Heart left ventricle (tissue), 16 donors: ENCODE measurements around the gene ATXN7. TPM values are rescaled to one million over a fixed set of nuclear protein-coding genes. Genes with fewer than 3 reads are reported as not detected.

ENCODE experiments used
- ATAC-seq, 4 donors: fragments of 200-7000 bp; cut with Tn5 transposase; one replicate each; pipeline ENCODE4 v1.9.1; 2020 to 2022; ENCODE audit warnings: moderate library complexity in 4 of 4, mild to moderate bottlenecking in 3 of 4, moderate number of reproducible peaks in 1 of 4
- DNase-seq, 5 donors: peaks; one replicate each; pipeline ENCODE4 v3.0.0-alpha.2; 2020
- H3K27ac ChIP-seq, 12 donors: fragments of 200-600 bp; sonication (generic) in 4 of 12; one replicate each; pipeline versions ENCODE4 v1.5.0 to v1.8.0; 2016 to 2022; ENCODE audit warnings: mild to moderate bottlenecking in 2 of 12
- H3K27me3 ChIP-seq, 9 donors: fragments of 200-600 bp; sonication (generic) in 2 of 9; one replicate each; pipeline versions ENCODE4 v1.5.1 to v1.8.0; 2016 to 2022; ENCODE audit warnings: mild to moderate bottlenecking in 3 of 9
- H3K36me3 ChIP-seq, 9 donors: fragments of 200-600 bp; sonication (generic) in 2 of 9; one replicate each; pipeline versions ENCODE4 v1.5.0 to v1.8.0; 2018 to 2022; ENCODE audit warnings: mild to moderate bottlenecking in 2 of 9
- H3K4me1 ChIP-seq, 12 donors: fragments of 200-600 bp; sonication (generic) in 4 of 12; one replicate each; pipeline versions ENCODE4 v1.5.0 to v1.8.0; 2016 to 2022; ENCODE audit warnings: mild to moderate bottlenecking in 3 of 12
- H3K4me3 ChIP-seq, 12 donors: fragments of 200-600 bp; sonication (generic) in 4 of 12; one replicate each; pipeline versions ENCODE4 v1.5.0 to v1.8.0; 2017 to 2022; ENCODE audit warnings: mild to moderate bottlenecking in 9 of 12, moderate library complexity in 4 of 12
- H3K9me3 ChIP-seq, 12 donors: fragments of 200-600 bp; sonication (generic) in 4 of 12; one replicate each; pipeline versions ENCODE4 v1.5.0 to v1.8.0; 2016 to 2022; ENCODE audit warnings: mild to moderate bottlenecking in 1 of 12
- POLR2A ChIP-seq, 2 donors: fragments of 450-650 bp; IDR thresholded peaks; one replicate each; pipeline ENCODE4 v1.6.1; 2017; ENCODE audit warnings: antibody characterized with exemption in 2 of 2, mild to moderate bottlenecking in 2 of 2, moderate library complexity in 2 of 2
- WGBS, 4 donors: extraction: QIAGEN DNeasy Blood & Tissue Kit in 2 of 4; methylation state at CpG; one replicate each; pipeline versions ENCODE4 v1.1.5 to v1.1.7; 2013 to 2018; 5-methylcytosine and 5-hydroxymethylcytosine counted together
- intact Hi-C, 10 donors: fragments of 100-400 bp; cut with DNase I; formaldehyde crosslinking; loops; one replicate each; pipeline versions ENCODE4 v1.11.1 to v1.14.2; 2022
- polyA plus RNA-seq, 2 donors: library from polyadenylated mRNA; stranded (reverse); fragments of 200-250 nt; gene quantifications; one replicate each; pipeline ENCODE4 v1.2.3, GENCODE V29; 2013
- total RNA-seq, 9 donors: library from RNA; depleted of rRNA in 2 of 9; stranded (reverse); fragments of >200 nt in 2 of 9; fragmentation: NEBNext Ultra II Directional in 3 of 9; extraction: Animal tissue kit (Norgen Biotek cat#: 25700) in 3 of 9; gene quantifications; one replicate each; pipeline versions ENCODE4 v1.1.0 to v1.2.4, GENCODE V29; 2016 to 2023
- TF ChIP-seq, protein P1 (sequence below), 12 donors: fragments of 200-600 bp; sonication (generic) in 4 of 12; IDR thresholded peaks; one replicate each; pipeline versions ENCODE4 v1.5.0 to v1.8.0; 2018 to 2022; ENCODE audit warnings: antibody characterized with exemption in 12 of 12, mild to moderate bottlenecking in 5 of 12
- donor health status: ischemic (EF 13 %, LVEDD 7.1; RV severe dilation, severe dysfunction).
- donor health status: healthy with polysubstance abuse.
- donor health status: DM: no; HTN: yes; CAD: no.
- donor health status: DM: no; HTN: no; CAD: no.
- donor health status: ischemic (EF 25% LVEDD 6.9; RV normal size, moderate dysfunction).
- donor health status: ischemic (EF 25% LVEDD 5.7; RV mildly dilated, moderate dysfunction).
- donor health status: healthy.
- donor health status: DM: yes; HTN: yes; CAD: no.
- donor health status: ischemic (EF 35%, LVEDD 5.7; RV mildly dilated, moderate dysfunction).
- donor health status: nonischemic (EF 11% LVEDD 7.7; RV severe dilation, severe dysfunction).
- donor health status: DM: yes; HTN: yes; CAD: no.
- donor health status: PGD.
- donor health status: ischemic (EF 29% LVEDD 5.4; RV normal size, mild dysfunction).
- donor health status: nonischemic (EF 23%, LVEDD 6.1; RV moderate dilation, normal function).

Gene ATXN7
- total and polyA plus RNA-seq, 11 donors = 4.5 to 31.4 (median 16.7) TPM

- intact Hi-C loops = no loop called here
- H3K36me3 ChIP-seq = no peaks in the 10 kb centered on the region
- H3K27me3 ChIP-seq = no peaks in the 10 kb centered on the region
- WGBS, 4 donors = 51 to 73% (median 65%) methylated on average over 1 of the region's 1 CpG
- ATAC-seq = no peak
- no peak for DNase-seq
- H3K4me1 ChIP-seq = peaks cover 0 to 8% (median 0%) of the 10 kb centered on the region in 12 donors
- H3K4me3 ChIP-seq = no peak overlapping the region
- TF ChIP-seq, protein P1, sequence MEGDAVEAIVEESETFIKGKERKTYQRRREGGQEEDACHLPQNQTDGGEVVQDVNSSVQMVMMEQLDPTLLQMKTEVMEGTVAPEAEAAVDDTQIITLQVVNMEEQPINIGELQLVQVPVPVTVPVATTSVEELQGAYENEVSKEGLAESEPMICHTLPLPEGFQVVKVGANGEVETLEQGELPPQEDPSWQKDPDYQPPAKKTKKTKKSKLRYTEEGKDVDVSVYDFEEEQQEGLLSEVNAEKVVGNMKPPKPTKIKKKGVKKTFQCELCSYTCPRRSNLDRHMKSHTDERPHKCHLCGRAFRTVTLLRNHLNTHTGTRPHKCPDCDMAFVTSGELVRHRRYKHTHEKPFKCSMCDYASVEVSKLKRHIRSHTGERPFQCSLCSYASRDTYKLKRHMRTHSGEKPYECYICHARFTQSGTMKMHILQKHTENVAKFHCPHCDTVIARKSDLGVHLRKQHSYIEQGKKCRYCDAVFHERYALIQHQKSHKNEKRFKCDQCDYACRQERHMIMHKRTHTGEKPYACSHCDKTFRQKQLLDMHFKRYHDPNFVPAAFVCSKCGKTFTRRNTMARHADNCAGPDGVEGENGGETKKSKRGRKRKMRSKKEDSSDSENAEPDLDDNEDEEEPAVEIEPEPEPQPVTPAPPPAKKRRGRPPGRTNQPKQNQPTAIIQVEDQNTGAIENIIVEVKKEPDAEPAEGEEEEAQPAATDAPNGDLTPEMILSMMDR (IDR thresholded peaks at IDR 0.05) = no peak
- no peak for TF ChIP-seq POLR2A (IDR thresholded peaks at IDR 0.05)
- H3K9me3 ChIP-seq = no peaks in the 10 kb centered on the region
- H3K27ac ChIP-seq = no peak overlapping the region
Observed at GRCh38 chr3:63855333-63855940, 8.2 kb upstream of the ATXN7 start.

- peaks cover 0 to 10% (median 5%) of the 10 kb centered on the region in 12 donors for H3K4me1 ChIP-seq
- no peaks in the 10 kb centered on the region for H3K27me3 ChIP-seq
- H3K9me3 ChIP-seq = no peaks in the 10 kb centered on the region
- TF ChIP-seq, protein P1 (IDR thresholded peaks at IDR 0.05) = no peak
- TF ChIP-seq POLR2A (IDR thresholded peaks at IDR 0.05) = no peak
- no peaks in the 10 kb centered on the region for H3K36me3 ChIP-seq
- H3K4me3 ChIP-seq = no peak overlapping the region
- DNase-seq (no peak), ATAC-seq (no peak)
- H3K27ac ChIP-seq = no peak overlapping the region
- WGBS, 4 donors = 94 to 99% (median 98%) methylated on average over 2 of the region's 2 CpGs
- intact Hi-C loops = no loop called here
Observed at GRCh38 chr3:63857311-63857710, 6.4 kb upstream of the ATXN7 start.

GRCh38 chr3:63860776-63861175 lies 2.9 kb upstream of the ATXN7 start:
- ATAC-seq = no peak
- Histone ChIP-seq H3K27ac (no peak overlapping the region), H3K27me3 (no peaks in the 10 kb centered on the region), H3K4me3 (no peak overlapping the region), H3K9me3 (no peaks in the 10 kb centered on the region), H3K4me1 (peaks cover 3 to 22% (median 15%) of the 10 kb centered on the region in 12 donors), H3K36me3 (no peaks in the 10 kb centered on the region)
- 86 to 94% (median 93%) methylated on average over 3 of the region's 3 CpGs for WGBS, 4 donors
- TF ChIP-seq, protein P1 (IDR thresholded peaks at IDR 0.05) = no peak
- no peak for TF ChIP-seq POLR2A (IDR thresholded peaks at IDR 0.05)
- DNase-seq = no peak
- intact Hi-C loops = loop anchor here in 6 of 10 donors (5.0 to 10.0 kb wide), 3 partner anchors 52 to 134 kb away; partner anchors contain the start of gene SCAANT1 (in 4 of the 6)

DNA sequence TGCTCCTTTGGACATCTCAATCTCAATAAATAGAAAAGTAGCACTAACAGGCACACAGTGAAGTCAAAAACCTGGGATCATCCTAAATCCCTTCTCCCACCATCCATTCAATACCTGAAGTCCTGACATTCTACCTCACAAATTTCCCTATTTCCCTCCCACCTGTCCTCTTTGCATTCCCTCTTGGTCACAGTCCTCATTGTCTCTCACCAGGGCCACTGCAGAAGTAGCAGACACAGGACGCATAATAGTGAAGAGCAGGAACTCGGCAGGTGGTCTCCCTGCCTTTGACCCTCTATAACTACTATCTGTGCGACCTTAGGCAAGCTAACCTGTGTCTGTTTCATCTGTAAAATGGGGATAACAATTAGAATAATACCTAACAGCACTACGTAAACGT lies 2.4 kb upstream of the ATXN7 start:
- ATAC-seq (no peak), DNase-seq (no peak)
- no peak for TF ChIP-seq POLR2A (IDR thresholded peaks at IDR 0.05)
- TF ChIP-seq, protein P1 (IDR thresholded peaks at IDR 0.05) = no peak
- Histone ChIP-seq H3K36me3 (peaks cover 0 to 4% (median 0%) of the 10 kb centered on the region in 9 donors), H3K27me3 (no peaks in the 10 kb centered on the region), H3K4me1 (peaks cover 3 to 22% (median 15%) of the 10 kb centered on the region in 12 donors), H3K4me3 (no peak overlapping the region), H3K27ac (no peak overlapping the region), H3K9me3 (no peaks in the 10 kb centered on the region)
- WGBS, 4 donors = 88 to 91% (median 89%) methylated on average over 5 of the region's 5 CpGs
- intact Hi-C loops = loop anchor here in 6 of 10 donors (5.0 to 10.0 kb wide), 3 partner anchors 51 to 133 kb away; partner anchors contain the start of gene SCAANT1 (in 4 of the 6)
